ENCODE data around the gene NCOR2. TPM values are rescaled to one million over a fixed set of nuclear protein-coding genes. Genes with fewer than 3 reads are reported as not detected.

The NCOR2 gene
- total and polyA plus RNA-seq, 2 of the 8 experiments (the other 6 are each of a cell fraction or from before 2014, with no cell fraction given): 14.8 to 275 TPM

GRCh38 chr12:124605150-124605882 lies 37.9 kb upstream of the NCOR2 start:
- Histone ChIP-seq H3K4me3 (ENCODE audit: extremely low read depth in 1 of 4, insufficient read depth in 2 of 4, low read depth in 3 of 4, low read length in 4 of 4) (no peak overlapping the region; a peak in 1 of 8 replicates), H2BK120ac (replicated peaks; ENCODE audit: low read depth, low read length) (no peak overlapping the region), H4K5ac (ENCODE audit: insufficient read length, low read depth, low read length) (no peak overlapping the region), H3K18ac (ENCODE audit: extremely low read depth, low read length) (no peak overlapping the region), H2BK20ac (ENCODE audit: low read length) (no peak overlapping the region), H3K56ac (replicated peaks; ENCODE audit: insufficient read length, low read depth, low read length) (no peak overlapping the region), H2BK5ac (ENCODE audit: low read depth, low read length) (no peak overlapping the region), H2AK5ac (ENCODE audit: low read depth, low read length) (no peak overlapping the region; the same call in 1 of the 2 replicates), H3K23ac (ENCODE audit: insufficient read length) (no peak overlapping the region), H4K8ac (ENCODE audit: extremely low read depth, insufficient read depth, low read length) (peak overlapping the region; percentile 4; the same call in 1 of the 2 replicates), H3K9ac (replicated peaks in 1 of 4; ENCODE audit: extremely low read depth in 1 of 4, low read depth in 3 of 4, low read length in 3 of 4) (no peak overlapping the region), H2BK15ac (ENCODE audit: low read length) (no peak overlapping the region), H3K79me1 (ENCODE audit: low read depth, low read length) (no peaks in the 10 kb centered on the region), H3K14ac (ENCODE audit: insufficient read length) (no peak overlapping the region), H3K27me3 (replicated peaks in 1 of 4; ENCODE audit: control insufficient read depth in 3 of 4, extremely low read depth in 1 of 4, insufficient read depth in 3 of 4, low read length in 3 of 4) (0 out of 7 replicates have a peak, but pooled peaks cover 0 to 2% (median 0%) of the 10 kb centered on the region in 4 experiments), H4K91ac (replicated peaks; ENCODE audit: insufficient read length, low read length) (no peak overlapping the region), H3K4ac (replicated peaks; ENCODE audit: insufficient read length, low read depth, low read length) (no peak overlapping the region), H3K4me2 (ENCODE audit: insufficient read depth in 1 of 2, low read depth in 2 of 2, low read length in 2 of 2) (no peak overlapping the region), H3K79me2 (ENCODE audit: control insufficient read depth in 1 of 2, insufficient read depth in 2 of 2, low read length in 2 of 2) (no peaks in the 10 kb centered on the region), H2BK12ac (ENCODE audit: low read depth, low read length) (no peak overlapping the region), H2AFZ (ENCODE audit: low read length) (no peak overlapping the region), H3K4me1 (replicated peaks in 1 of 4; ENCODE audit: control insufficient read depth in 3 of 4, insufficient read depth in 4 of 4, low read length in 3 of 4) (peaks cover 0 to 9% (median 5%) of the 10 kb centered on the region in 4 experiments; a peak in 5 of 7 replicates), H4K20me1 (replicated peaks in 1 of 2; ENCODE audit: control insufficient read depth in 1 of 2, insufficient read depth in 2 of 2, low read length in 2 of 2) (no peaks in the 10 kb centered on the region), H3K9me3 (ENCODE audit: insufficient read depth in 2 of 2, low read depth in 1 of 2, low read length in 1 of 2) (no peaks in the 10 kb centered on the region), H3K27ac (ENCODE audit: low read depth, low read length) (no peak overlapping the region), H3K36me3 (ENCODE audit: control insufficient read depth in 2 of 4, insufficient read depth in 4 of 4, low read length in 3 of 4) (no peaks in the 10 kb centered on the region), H3K23me2 (ENCODE audit: low read depth, low read length) (no peaks in the 10 kb centered on the region)
- TF ChIP-seq CBX8 (IDR thresholded peaks at IDR 0.05; ENCODE audit: borderline replicate concordance, low read depth, low read length) (no peak), EP300 (IDR thresholded peaks at IDR 0.05; ENCODE audit: borderline replicate concordance in 1 of 2, low read depth in 2 of 2, low read length in 2 of 2) (no peak), POLR2AphosphoS5 (IDR thresholded peaks at IDR 0.05; ENCODE audit: low read depth, low read length) (no peak), YY1 (IDR thresholded peaks at IDR 0.05; ENCODE audit: low read depth, low read length) (peak; percentile 88)
- WGBS, 2 experiments (ENCODE audit: extremely low coverage in 1 of 2, insufficient coverage in 1 of 2, insufficient read length in 1 of 2, insufficient replicate concordance in 2 of 2, low coverage in 1 of 2, low lambda C conversion rate in 2 of 2, missing lambda C conversion rate in 1 of 2): 84% methylated on average over 13 of the region's 13 CpGs; no CpG with 5 or more reads in 1 of the 2 experiments
- DNase-seq (ENCODE audit: low read depth in 1 of 2, low spot score in 2 of 2) (no peak), FAIRE-seq (no peak)
- ChIA-PET POLR2A (ENCODE audit: partially characterized antibody) (interaction anchor here (1.1 to 1.5 kb wide), 2 partner anchors 11 to 18 kb away, joined by 3 read pairs; no protein-coding TSS in a partner anchor), CTCF (ENCODE audit: partially characterized antibody) (interaction anchor here (0.5 to 1.3 kb wide), 3 partner anchors 127 to 763 kb away, joined by 3 read pairs; no protein-coding TSS in a partner anchor)

All from H1 (cell line).